OCI-LY1 (cell line): Measurements from ENCODE around the gene AP3D1.

Experiments used
- H2AFZ ChIP-seq: fragments of 200-600 bp; sonication (generic), shearing (Covaris generic); 2 replicates; pipeline ENCODE4 v1.6.0; 2014; ENCODE audit warnings: antibody characterized with exemption, mild to moderate bottlenecking, low read length
- H3F3A ChIP-seq: fragments of 200-600 bp; sonication (generic), shearing (Covaris generic); 2 replicates; pipeline ENCODE4 v1.6.0; 2014; ENCODE audit warnings: mild to moderate bottlenecking, antibody characterized with exemption, low read length, moderate library complexity; ENCODE audit not compliant: insufficient read depth
- H3K27ac ChIP-seq: fragments of 200-600 bp; sonication (generic); 2 replicates; pipeline ENCODE4 v1.5.1; 2014; ENCODE audit warnings: low read length, mixed run types, mild to moderate bottlenecking, low read depth; ENCODE audit not compliant: poor library complexity, severe bottlenecking
- H3K27me3 ChIP-seq: fragments of 200-600 bp; sonication (generic); 2 replicates; pipeline ENCODE4 v1.6.0; 2014; ENCODE audit warnings: antibody characterized with exemption, mild to moderate bottlenecking, low read length, moderate library complexity; ENCODE audit not compliant: insufficient read depth
- H3K36me3 ChIP-seq: fragments of 200-600 bp; sonication (generic); 2 replicates; pipeline ENCODE4 v1.6.1; 2014; ENCODE audit warnings: mild to moderate bottlenecking, antibody characterized with exemption, low read length, moderate library complexity, mixed read lengths; ENCODE audit not compliant: insufficient read depth
- H3K4me1 ChIP-seq: fragments of 200-600 bp; sonication (generic); 2 replicates; pipeline ENCODE4 v1.5.1; 2014; ENCODE audit warnings: mild to moderate bottlenecking, low read length, moderate library complexity; ENCODE audit not compliant: insufficient read depth, severe bottlenecking
- H3K4me2 ChIP-seq: fragments of 200-600 bp; sonication (generic), shearing (Covaris generic); 2 replicates; pipeline ENCODE4 v1.6.1; 2014; ENCODE audit warnings: low read length
- H3K4me3 ChIP-seq: fragments of 200-600 bp; sonication (generic); 2 replicates; pipeline ENCODE4 v1.5.1; 2014; ENCODE audit warnings: low read length, low read depth, mild to moderate bottlenecking, mixed read lengths; ENCODE audit not compliant: poor library complexity, severe bottlenecking
- H3K79me2 ChIP-seq: fragments of 200-600 bp; shearing (Covaris generic); 2 replicates; pipeline ENCODE4 v1.6.1; 2016; ENCODE audit warnings: mixed run types, low read length, mixed read lengths; ENCODE audit not compliant: insufficient read depth
- H3K9ac ChIP-seq: fragments of 200-600 bp; sonication (generic), shearing (Covaris generic); 2 replicates; pipeline ENCODE4 v1.6.1; 2014; ENCODE audit warnings: mild to moderate bottlenecking, low read length, mixed read lengths
- H3K9me2 ChIP-seq: fragments of 200-600 bp; sonication (generic), shearing (Covaris generic); 2 replicates; pipeline ENCODE4 v1.6.1; 2014; ENCODE audit warnings: low read depth, mild to moderate bottlenecking, low read length, mixed read lengths
- H3K9me3 ChIP-seq: fragments of 200-600 bp; shearing (Covaris generic); 2 replicates; pipeline ENCODE4 v1.6.1; 2014; ENCODE audit warnings: low read length, mixed read lengths
- H4K20me1 ChIP-seq: fragments of 200-600 bp; sonication (generic), shearing (Covaris generic); 2 replicates; pipeline ENCODE4 v1.6.0; 2016; ENCODE audit warnings: mild to moderate bottlenecking, low read length; ENCODE audit not compliant: insufficient read depth
- CTCF ChIP-seq: fragments of 200-600 bp; sonication (generic), shearing (Covaris generic); IDR thresholded peaks from 2 replicates; pipeline ENCODE4 v1.5.1; 2017; ENCODE audit warnings: mild to moderate bottlenecking, antibody characterized with exemption, low read length, moderate library complexity, mixed read lengths
- EZH2 ChIP-seq: fragments of 200-600 bp; sonication (generic), shearing (Covaris generic); IDR thresholded peaks from 2 replicates; pipeline ENCODE4 v1.8.0; 2017; ENCODE audit warnings: borderline replicate concordance, mixed run types, mild to moderate bottlenecking, antibody characterized with exemption, low read length, moderate library complexity, mixed read lengths

Gene AP3D1

GRCh38 chr19:2113439-2114211 is 37.7 kb downstream of the AP3D1 start:
- peaks cover 32% of the 10 kb centered on the region for H3K36me3 ChIP-seq

DNA sequence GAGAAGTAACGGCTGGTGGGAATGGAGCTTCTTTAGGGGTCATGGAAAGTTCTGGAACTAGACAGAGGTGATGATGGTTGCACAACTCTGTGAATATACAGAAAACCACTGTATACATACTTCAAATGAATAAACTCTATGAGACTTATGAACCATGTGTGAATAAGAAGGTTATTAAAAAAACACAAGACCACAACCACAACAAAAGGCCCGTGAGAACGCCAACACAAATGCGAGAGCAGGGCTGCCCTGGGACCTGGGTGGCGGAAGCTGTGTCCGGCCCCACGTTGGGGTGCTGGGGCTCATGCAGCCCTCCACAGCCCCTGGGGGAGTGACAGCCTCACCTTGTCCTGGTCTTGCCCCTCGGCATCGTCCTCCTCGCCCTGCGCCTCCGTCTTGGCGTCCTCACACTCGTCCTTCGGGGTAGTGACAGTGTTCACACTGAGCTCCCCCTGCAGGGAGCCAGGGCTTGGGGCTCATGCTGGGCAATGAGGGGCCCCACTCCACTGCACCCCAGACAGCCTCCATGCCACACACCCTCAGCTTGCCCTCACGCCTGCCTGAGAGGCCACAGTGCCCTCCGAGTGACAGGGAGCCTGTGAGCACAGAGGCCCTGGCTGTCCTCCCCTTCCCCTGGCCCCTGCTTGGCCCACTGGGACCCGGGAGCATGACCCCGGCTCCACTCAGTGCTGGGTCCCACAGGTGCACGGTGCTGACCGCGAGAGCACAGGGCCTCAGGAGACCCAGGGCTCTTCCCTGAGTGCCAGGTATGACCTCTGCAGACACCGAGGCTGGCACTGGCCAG is 38.6 kb downstream of the AP3D1 start:
- H3K9ac ChIP-seq: no peak overlapping the region
- H3K4me2 ChIP-seq: no peak overlapping the region
- no peaks in the 10 kb centered on the region for H3F3A ChIP-seq
- no peak overlapping the region for H2AFZ ChIP-seq
- H3K27ac ChIP-seq: no peak overlapping the region
- no peak overlapping the region for H3K4me3 ChIP-seq
- no peak for TF ChIP-seq EZH2
- no peak for TF ChIP-seq CTCF
- H3K9me3 ChIP-seq: no peaks in the 10 kb centered on the region
- peaks cover 34% of the 10 kb centered on the region for H3K36me3 ChIP-seq
- no peaks in the 10 kb centered on the region for H3K79me2 ChIP-seq
- H3K9me2 ChIP-seq: no peaks in the 10 kb centered on the region
- H3K4me1 ChIP-seq: no peaks in the 10 kb centered on the region
- no peaks in the 10 kb centered on the region for H3K27me3 ChIP-seq
- no peaks in the 10 kb centered on the region for H4K20me1 ChIP-seq

More at GRCh38 chr19:2113439-2114211, 37.7 kb downstream of the AP3D1 start:
- Histone ChIP-seq H2AFZ (no peak overlapping the region), H3K9me2 (no peaks in the 10 kb centered on the region), H3K4me3 (no peak overlapping the region), H3K9me3 (no peaks in the 10 kb centered on the region), H3K27me3 (no peaks in the 10 kb centered on the region), H3K4me2 (no peak overlapping the region), H4K20me1 (no peaks in the 10 kb centered on the region), H3K9ac (no peak overlapping the region), H3K79me2 (no peaks in the 10 kb centered on the region), H3K4me1 (no peaks in the 10 kb centered on the region), H3K27ac (no peak overlapping the region), H3F3A (no peaks in the 10 kb centered on the region)
- TF ChIP-seq EZH2 (no peak), CTCF (no peak)

DNA sequence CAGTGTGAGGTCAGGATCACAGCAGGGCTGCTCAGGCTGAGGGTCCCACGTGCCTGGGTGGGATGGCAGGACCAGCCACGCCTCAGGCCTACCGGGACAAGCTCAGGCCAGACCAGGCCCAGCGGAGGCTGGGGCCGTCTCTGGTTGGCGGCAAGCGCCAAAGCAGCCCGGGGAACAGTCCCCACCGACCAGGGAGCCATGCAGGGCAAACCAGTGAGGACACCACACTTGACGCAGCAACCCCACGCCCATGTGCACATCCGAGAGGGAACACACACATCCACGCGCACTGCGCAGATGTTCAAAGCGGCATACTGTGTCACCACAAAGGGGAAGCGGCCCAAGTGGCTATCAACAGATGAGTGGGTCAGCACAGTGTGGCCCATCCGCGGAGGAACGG is 39.5 kb downstream of the AP3D1 start:
- Histone ChIP-seq H3K4me3 (no peak overlapping the region), H3K27me3 (no peaks in the 10 kb centered on the region), H3K9ac (no peak overlapping the region), H3F3A (no peaks in the 10 kb centered on the region), H3K79me2 (no peaks in the 10 kb centered on the region), H2AFZ (no peak overlapping the region), H3K9me2 (no peaks in the 10 kb centered on the region), H3K9me3 (no peaks in the 10 kb centered on the region), H3K36me3 (peaks cover 37% of the 10 kb centered on the region), H4K20me1 (no peaks in the 10 kb centered on the region), H3K4me2 (no peak overlapping the region), H3K27ac (no peak overlapping the region), H3K4me1 (no peaks in the 10 kb centered on the region)
- TF ChIP-seq CTCF (no peak), EZH2 (no peak)
